Thyroid gland (tissue), 4 donors: ENCODE data around the gene CDH4. TPM values are rescaled to one million over a fixed set of nuclear protein-coding genes. Genes with fewer than 3 reads are reported as not detected.
A peak's percentile ranks its signal among the peaks of the same experiment; 100 is the strongest.

Experiments
- DNase-seq, 2 donors: peaks; one replicate each; pipeline ENCODE4 v3.0.0-alpha.2; 2019
- H3K27ac ChIP-seq, 3 donors: fragments of 200-600 bp; sonication (generic); 1 replicate in 2 of 3; 2 replicates in 1 of 3; pipeline ENCODE4 v1.5.1; 2016 to 2019; ENCODE audit warnings: mild to moderate bottlenecking in 1 of 3, moderate library complexity in 1 of 3
- H3K27me3 ChIP-seq: fragments of 200-600 bp; sonication (generic); one replicate; pipeline ENCODE4 v1.5.1; 2019
- H3K36me3 ChIP-seq, 2 donors: fragments of 200-600 bp; sonication (generic); one replicate each; pipeline ENCODE4 v1.5.1; 2016 to 2019
- H3K4me1 ChIP-seq, 2 donors: fragments of 200-600 bp; sonication (generic); one replicate each; pipeline ENCODE4 v1.5.1; 2017 to 2019
- H3K4me3 ChIP-seq, 3 donors: fragments of 200-600 bp; sonication (generic); replicated peaks in 1 of 3; 1 replicate in 2 of 3; 2 replicates in 1 of 3; pipeline ENCODE4 v1.5.1; 2016; ENCODE audit warnings: mild to moderate bottlenecking in 1 of 3
- H3K9me3 ChIP-seq: fragments of 200-600 bp; sonication (generic); one replicate; pipeline ENCODE4 v1.5.1; 2017
- CTCF ChIP-seq, 6 experiments: fragments of 200-600 bp in 3 of 6; fragments of 450-650 bp in 3 of 6; sonication (generic) in 3 of 6; IDR thresholded peaks; one replicate each; pipeline ENCODE4 v1.5.1; 2016 to 2019; ENCODE audit warnings: antibody characterized with exemption in 6 of 6, mild to moderate bottlenecking in 2 of 6, inconsistent platforms in 1 of 6, moderate library complexity in 1 of 6
- POLR2A ChIP-seq, 2 donors: fragments of 450-650 bp; IDR thresholded peaks; one replicate each; pipeline ENCODE4 v1.6.1; 2017; ENCODE audit warnings: antibody characterized with exemption in 2 of 2, mild to moderate bottlenecking in 2 of 2, moderate library complexity in 1 of 2
- WGBS, 2 donors: methylation state at CpG; one replicate each; pipeline ENCODE4 v1.1.5; 2017; 5-methylcytosine and 5-hydroxymethylcytosine counted together
- intact Hi-C: fragments of 100-400 bp; cut with DNase I; formaldehyde crosslinking; loops from one replicate; pipeline ENCODE4 v1.15.1; 2023
- total RNA-seq, 4 donors: library from RNA; depleted of rRNA; stranded (reverse); fragments of >200 nt; gene quantifications; one replicate each; pipeline ENCODE4 v1.2.3, GENCODE V29; 2016

CDH4 gene
- total RNA-seq, 4 donors from 2014 or later: 0.22 to 0.29 (median 0.29) TPM; not detected in 1

GRCh38 chr20:61897401-61898295 lies 645.6 kb downstream of the CDH4 start:
- no peaks in the 10 kb centered on the region for H3K36me3 ChIP-seq
- no peaks in the 10 kb centered on the region for H3K27me3 ChIP-seq
- H3K4me3 ChIP-seq: no peak overlapping the region
- intact Hi-C loops: no loop called here
- H3K4me1 ChIP-seq: peaks cover 0 to 7% of the 10 kb centered on the region in 2 donors
- H3K9me3 ChIP-seq: no peaks in the 10 kb centered on the region
- TF ChIP-seq CTCF (IDR thresholded peaks at IDR 0.05) (no peak), POLR2A (IDR thresholded peaks at IDR 0.05) (no peak)
- no peak overlapping the region for H3K27ac ChIP-seq
- 92% methylated on average over 11 to 23 of the region's 26 CpGs for WGBS, 2 donors
- no peak for DNase-seq

- Histone ChIP-seq H3K4me3 (no peak overlapping the region), H3K27ac (no peak overlapping the region), H3K9me3 (no peaks in the 10 kb centered on the region), H3K36me3 (no peaks in the 10 kb centered on the region), H3K4me1 (peaks cover 0 to 7% of the 10 kb centered on the region in 2 donors), H3K27me3 (no peaks in the 10 kb centered on the region)
- 81 to 94% methylated on average over 6 to 7 of the region's 8 CpGs for WGBS, 2 donors
- no peak for DNase-seq
- no peak for TF ChIP-seq CTCF (IDR thresholded peaks at IDR 0.05)
- intact Hi-C loops: no loop called here
These were observed 646.3 kb downstream of the CDH4 start for GRCh38 chr20:61898405-61898804.

DNA sequence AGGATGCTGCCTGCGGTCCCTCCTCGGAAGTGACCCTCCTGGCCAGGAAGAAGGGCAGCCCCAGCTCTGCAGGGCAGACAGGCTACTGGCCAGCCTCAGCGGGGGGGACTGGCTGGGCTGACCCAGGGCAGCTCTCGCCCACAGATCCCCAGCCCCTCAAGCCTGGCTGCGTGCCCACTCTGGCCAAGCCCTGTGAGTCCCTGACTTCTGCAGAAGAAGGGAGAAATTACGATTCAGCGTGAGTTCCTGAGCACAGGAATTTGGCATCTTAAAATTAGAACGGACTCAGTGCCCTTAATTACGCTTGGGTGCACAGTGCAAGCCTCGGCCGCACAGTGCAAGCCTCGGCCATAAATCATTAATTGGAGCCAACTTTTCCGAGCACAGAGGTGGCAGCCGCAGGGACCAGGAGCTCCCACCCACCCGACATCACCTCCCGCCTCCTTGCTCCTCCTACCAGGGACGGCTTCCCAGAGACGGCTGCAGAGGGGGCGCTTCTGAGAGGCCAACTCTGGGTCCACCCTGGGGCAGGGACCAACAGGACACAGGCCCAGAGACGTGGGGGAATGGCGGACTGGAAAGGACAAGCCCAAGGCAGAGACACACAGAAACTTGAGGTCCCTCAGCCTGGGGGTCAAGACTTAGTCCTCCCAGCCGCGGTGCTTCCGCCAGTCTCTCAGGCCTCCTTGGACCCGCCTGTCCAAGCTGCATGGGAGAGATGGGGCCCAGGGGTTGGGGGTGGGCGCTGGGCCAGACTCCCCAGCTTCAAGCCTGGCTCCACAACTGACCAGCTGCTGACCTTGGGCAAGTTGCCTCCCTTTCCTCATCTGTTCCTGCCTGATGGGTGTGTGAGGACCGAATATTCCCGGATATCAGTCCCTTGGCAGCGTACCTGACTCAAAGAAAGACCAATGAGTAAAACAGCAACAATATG lies 648.2 kb downstream of the CDH4 start:
- H3K27ac ChIP-seq: no peak overlapping the region
- TF ChIP-seq CTCF (IDR thresholded peaks at IDR 0.05): no peak
- no peak for TF ChIP-seq POLR2A (IDR thresholded peaks at IDR 0.05)
- H3K4me1 ChIP-seq: peaks cover 0 to 7% of the 10 kb centered on the region in 2 donors
- intact Hi-C loops: no loop called here
- no peak overlapping the region for H3K4me3 ChIP-seq
- H3K9me3 ChIP-seq: no peaks in the 10 kb centered on the region
- H3K27me3 ChIP-seq: no peaks in the 10 kb centered on the region
- H3K36me3 ChIP-seq: no peaks in the 10 kb centered on the region
- WGBS, 2 donors: 19 to 46% methylated on average over 19 to 22 of the region's 29 CpGs
- DNase-seq: peak; percentile 83 to 84

GRCh38 chr20:61900945-61901293 lies 648.9 kb downstream of the CDH4 start:
- H3K4me1 ChIP-seq: peaks cover 0 to 7% of the 10 kb centered on the region in 2 donors
- no peaks in the 10 kb centered on the region for H3K9me3 ChIP-seq
- H3K4me3 ChIP-seq: no peak overlapping the region
- no peak for DNase-seq
- intact Hi-C loops: no loop called here
- no peaks in the 10 kb centered on the region for H3K27me3 ChIP-seq
- H3K27ac ChIP-seq: no peak overlapping the region
- WGBS, 2 donors: 80 to 85% methylated on average over 4 of the region's 4 CpGs
- TF ChIP-seq CTCF (IDR thresholded peaks at IDR 0.05) (no peak), POLR2A (IDR thresholded peaks at IDR 0.05) (no peak)
- H3K36me3 ChIP-seq: no peaks in the 10 kb centered on the region
